ENCODE measurements around the gene PRKN. TPM values are rescaled to one million over a fixed set of nuclear protein-coding genes. Genes with fewer than 3 reads are reported as not detected.

Gene PRKN
- total RNA-seq, 1 experiment from 2014 or later: 1.2 TPM

GRCh38 chr6:161413355-161413771 lies 1314.2 kb downstream of the PRKN start:
- CTCF ChIA-PET: no interaction called here
- BruUV-seq (replicated peaks): no TSS peak

GRCh38 chr6:161412795-161413194 lies 1314.8 kb downstream of the PRKN start:
- Histone ChIP-seq H3K27ac (ENCODE audit: low read depth, low read length, poor library complexity, severe bottlenecking) (no peak overlapping the region), H3K4me3 (ENCODE audit: low read depth, low read length, poor library complexity, severe bottlenecking) (no peak overlapping the region), H3K4me1 (ENCODE audit: insufficient read depth, low read length, poor library complexity, severe bottlenecking) (peaks cover 4% of the 10 kb centered on the region), H3K9me3 (ENCODE audit: low read depth, low read length, poor library complexity, severe bottlenecking) (no peaks in the 10 kb centered on the region), H3K27me3 (replicated peaks; ENCODE audit: insufficient read depth, low read depth, low read length, poor library complexity) (no peaks in the 10 kb centered on the region), H3K36me3 (ENCODE audit: insufficient read depth, low read length, poor library complexity, severe bottlenecking) (no peaks in the 10 kb centered on the region)
- TF ChIP-seq CTCF (conservative IDR thresholded peaks at IDR 0.05; ENCODE audit: low read depth, low read length) (no peak), EZH2 (IDR thresholded peaks at IDR 0.05; ENCODE audit: borderline replicate concordance, low read depth, low read length, poor library complexity, severe bottlenecking) (no peak)
- intact Hi-C loops (cut with micrococcal nuclease; ENCODE audit: unreplicated experiment): no loop called here
- DNase-seq (ENCODE audit: low spot score): no peak
- ChIA-PET CTCF (no interaction called here), POLR2A (ENCODE audit: low non-redundant PET) (no interaction called here)
- no TSS peak for BruUV-seq (replicated peaks)

More at GRCh38 chr6:161413355-161413771, 1314.2 kb downstream of the PRKN start:
- no peak for TF ChIP-seq EZH2 (IDR thresholded peaks at IDR 0.05; ENCODE audit: borderline replicate concordance, low read depth, low read length, poor library complexity, severe bottlenecking)
- H3K9me3 ChIP-seq (ENCODE audit: low read depth, low read length, poor library complexity, severe bottlenecking): no peaks in the 10 kb centered on the region
- no peaks in the 10 kb centered on the region for H3K27me3 ChIP-seq (replicated peaks; ENCODE audit: insufficient read depth, low read depth, low read length, poor library complexity)
- intact Hi-C loops (cut with micrococcal nuclease; ENCODE audit: unreplicated experiment): no loop called here
- H3K4me3 ChIP-seq (ENCODE audit: low read depth, low read length, poor library complexity, severe bottlenecking): no peak overlapping the region
- peaks cover 10% of the 10 kb centered on the region for H3K4me1 ChIP-seq (ENCODE audit: insufficient read depth, low read length, poor library complexity, severe bottlenecking)
- DNase-seq (ENCODE audit: low spot score): no peak
- POLR2A ChIA-PET (ENCODE audit: low non-redundant PET): no interaction called here
- H3K27ac ChIP-seq (ENCODE audit: low read depth, low read length, poor library complexity, severe bottlenecking): no peak overlapping the region
- H3K36me3 ChIP-seq (ENCODE audit: insufficient read depth, low read length, poor library complexity, severe bottlenecking): no peaks in the 10 kb centered on the region

GRCh38 chr6:161411265-161411944 lies 1316.2 kb downstream of the PRKN start:
- POLR2A ChIA-PET (ENCODE audit: low non-redundant PET): no interaction called here
- no TSS peak for BruUV-seq (replicated peaks)
- intact Hi-C loops (cut with micrococcal nuclease; ENCODE audit: unreplicated experiment): no loop called here

More at GRCh38 chr6:161411265-161411944, 1316.2 kb downstream of the PRKN start:
- H3K9me3 ChIP-seq (ENCODE audit: low read depth, low read length, poor library complexity, severe bottlenecking): no peaks in the 10 kb centered on the region
- H3K4me1 ChIP-seq (ENCODE audit: insufficient read depth, low read length, poor library complexity, severe bottlenecking): no peaks in the 10 kb centered on the region
- TF ChIP-seq CTCF (conservative IDR thresholded peaks at IDR 0.05; ENCODE audit: low read depth, low read length): no peak
- no peaks in the 10 kb centered on the region for H3K27me3 ChIP-seq (replicated peaks; ENCODE audit: insufficient read depth, low read depth, low read length, poor library complexity)
- CTCF ChIA-PET: no interaction called here
- H3K4me3 ChIP-seq (ENCODE audit: low read depth, low read length, poor library complexity, severe bottlenecking): no peak overlapping the region
- H3K36me3 ChIP-seq (ENCODE audit: insufficient read depth, low read length, poor library complexity, severe bottlenecking): no peaks in the 10 kb centered on the region
- no peak overlapping the region for H3K27ac ChIP-seq (ENCODE audit: low read depth, low read length, poor library complexity, severe bottlenecking)
- DNase-seq (ENCODE audit: low spot score): no peak

Measured in A673 (cell line).